ENCODE results near the gene CD96. TPM values are rescaled to one million over a fixed set of nuclear protein-coding genes. Genes with fewer than 3 reads are reported as not detected.
A peak's percentile ranks its signal among the peaks of the same experiment; 100 is the strongest.

The CD96 gene
- total RNA-seq, 1 donor from 2014 or later, result not detected

GRCh38 chr3:111593666-111594065 is 51.7 kb downstream of the CD96 start:
- DNase-seq (ENCODE audit: low read depth, low spot score), result no peak
- Mint-ChIP-seq H3K4me1 (no peaks in the 10 kb centered on the region), H3K27ac (ENCODE audit: unreplicated experiment) (peak overlapping the region; percentile 10), H3K27me3 (ENCODE audit: low read depth) (no peaks in the 10 kb centered on the region), H3K36me3 (ENCODE audit: low read depth) (no peaks in the 10 kb centered on the region), H3K9me3 (no peaks in the 10 kb centered on the region), H3K4me3 (no peak overlapping the region)
- TF ChIP-seq CTCF (conservative IDR thresholded peaks at IDR 0.05), result no peak

- no peaks in the 10 kb centered on the region for H3K36me3 Mint-ChIP-seq (ENCODE audit: low read depth)
- no peak overlapping the region for H3K4me3 Mint-ChIP-seq
- H3K9me3 Mint-ChIP-seq, result no peaks in the 10 kb centered on the region
- no peak overlapping the region for H3K27ac Mint-ChIP-seq (ENCODE audit: unreplicated experiment)
- no peak for TF ChIP-seq CTCF (conservative IDR thresholded peaks at IDR 0.05)
- H3K4me1 Mint-ChIP-seq, result no peaks in the 10 kb centered on the region
- no peaks in the 10 kb centered on the region for H3K27me3 Mint-ChIP-seq (ENCODE audit: low read depth)
- no peak for DNase-seq (ENCODE audit: low read depth, low spot score)
Observed at GRCh38 chr3:111594205-111594604, 52.2 kb downstream of the CD96 start.

- no peaks in the 10 kb centered on the region for H3K4me1 Mint-ChIP-seq
- no peaks in the 10 kb centered on the region for H3K9me3 Mint-ChIP-seq
Observed at GRCh38 chr3:111594781-111595180, 52.8 kb downstream of the CD96 start.

GRCh38 chr3:111595232-111595631 is 53.2 kb downstream of the CD96 start, which contains the start of gene ZBED2:
Gene ZBED2 (minus strand): TSS chr3:111595346. CDS start chr3:111594201, 1,145 bp downstream.
- no peaks in the 10 kb centered on the region for H3K36me3 Mint-ChIP-seq (ENCODE audit: low read depth)
- no peaks in the 10 kb centered on the region for H3K9me3 Mint-ChIP-seq
- H3K4me1 Mint-ChIP-seq, result no peaks in the 10 kb centered on the region
- no peak within 1 kb of the TSS for H3K27ac Mint-ChIP-seq (ENCODE audit: unreplicated experiment)
- H3K4me3 Mint-ChIP-seq, result no peak within 1 kb of the TSS
- no peak for TF ChIP-seq CTCF (conservative IDR thresholded peaks at IDR 0.05)
- no peaks in the 10 kb centered on the region for H3K27me3 Mint-ChIP-seq (ENCODE audit: low read depth)
- no peak for DNase-seq (ENCODE audit: low read depth, low spot score)

More at GRCh38 chr3:111594781-111595180, 52.8 kb downstream of the CD96 start:
- DNase-seq (ENCODE audit: low read depth, low spot score), result no peak
- no peak overlapping the region for H3K27ac Mint-ChIP-seq (ENCODE audit: unreplicated experiment)
- no peak overlapping the region for H3K4me3 Mint-ChIP-seq
- H3K36me3 Mint-ChIP-seq (ENCODE audit: low read depth), result no peaks in the 10 kb centered on the region
- TF ChIP-seq CTCF (conservative IDR thresholded peaks at IDR 0.05), result no peak
- no peaks in the 10 kb centered on the region for H3K27me3 Mint-ChIP-seq (ENCODE audit: low read depth)

GRCh38 chr3:111596328-111596727 is 54.3 kb downstream of the CD96 start:
- H3K4me1 Mint-ChIP-seq, result no peaks in the 10 kb centered on the region

More at GRCh38 chr3:111596328-111596727, 54.3 kb downstream of the CD96 start:
- no peak for DNase-seq (ENCODE audit: low read depth, low spot score)
- Mint-ChIP-seq H3K4me3 (no peak overlapping the region), H3K27me3 (ENCODE audit: low read depth) (no peaks in the 10 kb centered on the region), H3K9me3 (no peaks in the 10 kb centered on the region), H3K36me3 (ENCODE audit: low read depth) (no peaks in the 10 kb centered on the region), H3K27ac (ENCODE audit: unreplicated experiment) (no peak overlapping the region)
- TF ChIP-seq CTCF (conservative IDR thresholded peaks at IDR 0.05), result no peak
